GM13977 (cell line): Measurements from ENCODE around the gene SH3PXD2A.

Source experiments
- DNase-seq: peaks from one replicate; pipeline ENCODE4 v3.0.0; 2012; ENCODE audit warnings: low spot score
- CTCF ChIP-seq: IDR thresholded peaks from 2 replicates; pipeline ENCODE4 v1.5.1; 2012; ENCODE audit warnings: mild to moderate bottlenecking, control low read depth; ENCODE audit not compliant: insufficient read depth; ENCODE audit errors: extremely low read depth, missing control alignments
- in situ Hi-C: fragments of 300-500 bp; cut with MboI; formaldehyde crosslinking; loops from one replicate; pipeline ENCODE4 v1.12.0; 2022; ENCODE audit warnings: low sequenced_read_pairs, low pct_unique_long_range_greater_than_20kb, mixed read lengths, inconsistent platforms; ENCODE audit not compliant: unreplicated experiment

SH3PXD2A gene

GRCh38 chr10:103750836-103751235, 104.5 kb downstream of the SH3PXD2A start:
- in situ Hi-C loops, result no loop called here

GRCh38 chr10:103749779-103750178, 105.6 kb downstream of the SH3PXD2A start:
- TF ChIP-seq CTCF, result no peak
- no peak for DNase-seq
- in situ Hi-C loops, result no loop called here

More at GRCh38 chr10:103750836-103751235, 104.5 kb downstream of the SH3PXD2A start:
- DNase-seq, result no peak
- TF ChIP-seq CTCF, result no peak

GRCh38 chr10:103748020-103748419, 107.4 kb downstream of the SH3PXD2A start:
- in situ Hi-C loops, result no loop called here
- DNase-seq, result no peak
- TF ChIP-seq CTCF, result no peak

GRCh38 chr10:103747193-103747865, 108.0 kb downstream of the SH3PXD2A start:
- in situ Hi-C loops, result no loop called here
- DNase-seq, result no peak
- TF ChIP-seq CTCF, result no peak

GRCh38 chr10:103746598-103746997, 108.8 kb downstream of the SH3PXD2A start:
- DNase-seq, result no peak
- in situ Hi-C loops, result no loop called here
- TF ChIP-seq CTCF, result no peak

GRCh38 chr10:103745341-103746247, 109.8 kb downstream of the SH3PXD2A start:
- peak; percentile 8 for TF ChIP-seq CTCF
- DNase-seq, result no peak
- in situ Hi-C loops, result no loop called here
